NB4 (cell line): ENCODE measurements around the gene PLEKHG4B.
A peak's percentile ranks its signal among the peaks of the same experiment; 100 is the strongest.
"Not testable (repeated sequence)": the region's sequence is repeated elsewhere in the genome, so short reads cannot be mapped to it uniquely, and the experiment has no call there.

Experiments
- DNase-seq: peaks from one replicate; pipeline ENCODE4 v3.0.0; 2010; ENCODE audit warnings: low read depth
- H3K4me3 ChIP-seq: one replicate; pipeline ENCODE4 v1.5.1; 2011; ENCODE audit warnings: mild to moderate bottlenecking, low read depth, low read length, moderate library complexity
- MYC ChIP-seq: IDR thresholded peaks from 2 replicates; pipeline ENCODE4 v1.6.1; 2011; ENCODE audit warnings: low read depth, low read length
- POLR2A ChIP-seq: IDR thresholded peaks from 2 replicates; pipeline ENCODE4 v1.6.1; 2011; ENCODE audit warnings: mild to moderate bottlenecking; ENCODE audit not compliant: insufficient read length; ENCODE audit errors: extremely low read depth
- TF ChIP-seq, protein P1 (sequence below): IDR thresholded peaks from one replicate; pipeline ENCODE4 v1.5.1; 2012; ENCODE audit warnings: low read depth, low read length
- TF ChIP-seq, protein P2 (sequence below): IDR thresholded peaks from 2 replicates; pipeline ENCODE4 v1.6.1; 2011; ENCODE audit warnings: low read depth, low read length

PLEKHG4B gene

DNA sequence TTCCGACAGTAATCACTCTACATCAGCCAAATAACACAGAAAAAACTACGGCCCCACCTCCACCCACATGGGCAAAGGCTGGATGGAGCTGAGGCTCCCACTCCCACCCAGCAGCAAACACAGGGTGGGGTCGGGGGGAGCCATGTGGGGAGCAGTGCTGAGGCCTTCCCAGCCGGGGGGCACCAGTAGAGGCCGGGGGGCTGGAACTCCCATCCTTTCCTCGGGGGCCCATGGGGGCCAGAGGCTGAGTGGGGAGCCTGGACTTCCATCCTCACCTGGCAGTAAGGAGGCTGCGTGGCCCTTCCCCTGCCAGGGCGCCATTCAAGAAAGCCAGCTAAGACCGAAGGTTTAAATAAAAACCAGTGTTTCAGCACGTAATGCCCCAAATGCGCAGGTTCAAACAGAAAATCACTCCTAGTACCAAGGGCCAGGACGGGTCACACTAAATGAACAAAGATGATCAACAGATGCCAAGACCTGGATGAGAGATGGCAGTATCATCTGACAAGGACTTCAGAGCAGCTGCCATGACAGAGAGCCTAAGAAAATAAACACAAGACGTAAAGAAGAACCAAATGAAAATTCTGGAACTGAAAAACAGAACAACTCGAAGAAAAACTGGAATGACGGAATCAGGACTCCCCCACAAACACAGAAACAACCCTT lies 116.6 kb downstream of the PLEKHG4B start:
- TF ChIP-seq, protein P1, sequence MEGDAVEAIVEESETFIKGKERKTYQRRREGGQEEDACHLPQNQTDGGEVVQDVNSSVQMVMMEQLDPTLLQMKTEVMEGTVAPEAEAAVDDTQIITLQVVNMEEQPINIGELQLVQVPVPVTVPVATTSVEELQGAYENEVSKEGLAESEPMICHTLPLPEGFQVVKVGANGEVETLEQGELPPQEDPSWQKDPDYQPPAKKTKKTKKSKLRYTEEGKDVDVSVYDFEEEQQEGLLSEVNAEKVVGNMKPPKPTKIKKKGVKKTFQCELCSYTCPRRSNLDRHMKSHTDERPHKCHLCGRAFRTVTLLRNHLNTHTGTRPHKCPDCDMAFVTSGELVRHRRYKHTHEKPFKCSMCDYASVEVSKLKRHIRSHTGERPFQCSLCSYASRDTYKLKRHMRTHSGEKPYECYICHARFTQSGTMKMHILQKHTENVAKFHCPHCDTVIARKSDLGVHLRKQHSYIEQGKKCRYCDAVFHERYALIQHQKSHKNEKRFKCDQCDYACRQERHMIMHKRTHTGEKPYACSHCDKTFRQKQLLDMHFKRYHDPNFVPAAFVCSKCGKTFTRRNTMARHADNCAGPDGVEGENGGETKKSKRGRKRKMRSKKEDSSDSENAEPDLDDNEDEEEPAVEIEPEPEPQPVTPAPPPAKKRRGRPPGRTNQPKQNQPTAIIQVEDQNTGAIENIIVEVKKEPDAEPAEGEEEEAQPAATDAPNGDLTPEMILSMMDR, result no peak
- TF ChIP-seq, protein P2, sequence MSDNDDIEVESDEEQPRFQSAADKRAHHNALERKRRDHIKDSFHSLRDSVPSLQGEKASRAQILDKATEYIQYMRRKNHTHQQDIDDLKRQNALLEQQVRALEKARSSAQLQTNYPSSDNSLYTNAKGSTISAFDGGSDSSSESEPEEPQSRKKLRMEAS, result no peak
- TF ChIP-seq POLR2A (no peak), MYC (no peak)
- no peak for DNase-seq
- no peak overlapping the region for H3K4me3 ChIP-seq

DNA sequence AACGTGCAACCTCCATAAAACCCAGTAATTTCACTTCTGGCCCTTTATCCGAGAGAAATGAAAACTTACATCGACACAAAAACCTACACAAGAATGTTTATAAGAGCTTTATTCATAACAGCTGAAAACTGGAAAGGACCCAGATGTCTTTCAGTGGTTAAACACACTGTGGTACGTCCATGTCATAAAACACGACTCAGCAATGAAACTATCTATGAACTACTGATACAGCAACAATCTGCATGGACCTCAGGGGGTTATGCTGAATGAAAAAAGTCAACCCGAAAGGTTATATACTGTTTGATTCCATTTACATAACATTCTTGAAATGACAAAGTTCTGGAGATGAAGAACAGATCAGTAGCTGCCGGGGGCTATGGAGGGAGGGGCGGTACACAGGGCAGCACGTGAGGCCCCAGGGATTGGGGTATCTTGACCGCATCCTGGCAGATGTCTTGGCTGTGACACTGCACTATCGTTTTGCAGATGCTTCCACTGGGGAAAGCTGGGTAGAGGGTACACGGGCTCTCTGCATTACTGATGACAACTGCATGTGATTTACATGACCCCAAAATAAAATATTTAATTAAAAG lies 121.9 kb downstream of the PLEKHG4B start:
- DNase-seq, result no peak
- H3K4me3 ChIP-seq, result no peak overlapping the region
- TF ChIP-seq, protein P1, result no peak
- no peak for TF ChIP-seq POLR2A
- TF ChIP-seq, protein P2, result no peak
- no peak for TF ChIP-seq MYC

DNA sequence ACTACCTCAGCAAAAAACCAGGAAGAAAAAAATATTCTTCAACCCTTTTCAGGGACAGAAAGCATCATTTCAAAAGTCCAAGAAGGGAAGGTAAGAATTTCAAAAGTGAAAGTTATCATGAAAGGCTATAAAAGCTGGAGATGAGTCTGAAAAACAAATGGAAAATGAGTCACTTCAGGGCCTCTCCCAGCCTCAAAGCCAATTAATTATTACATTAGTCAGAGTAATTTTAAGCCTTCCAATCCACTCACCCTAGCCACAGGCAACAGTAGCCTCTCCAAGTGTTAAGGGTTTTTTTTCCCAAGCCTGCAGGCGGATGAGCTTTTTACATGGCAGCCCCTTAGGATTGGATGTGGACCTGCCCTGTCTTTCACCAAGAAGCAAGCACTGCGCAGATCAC lies 123.3 kb downstream of the PLEKHG4B start:
- not testable (repeated sequence) for H3K4me3 ChIP-seq, DNase-seq

DNA sequence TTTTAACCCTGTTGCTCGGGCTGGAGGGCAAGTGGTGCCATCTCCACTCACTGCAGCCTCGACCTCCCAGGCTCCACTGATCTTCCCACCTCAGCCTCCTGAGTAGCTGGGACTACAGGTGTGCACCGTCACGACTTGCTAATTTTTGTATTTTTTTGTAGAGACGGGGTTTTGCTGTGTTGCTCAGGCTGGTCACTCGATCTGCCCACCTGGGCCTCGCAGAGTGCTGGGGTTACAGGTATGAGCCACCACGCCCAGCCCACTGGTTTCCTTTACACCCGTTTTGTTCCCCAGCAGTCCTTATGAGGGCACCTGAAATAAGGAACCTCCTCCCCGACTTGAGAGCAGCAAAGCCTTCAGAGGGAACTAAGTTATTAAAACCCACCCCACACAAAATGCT lies 124.1 kb downstream of the PLEKHG4B start:
- H3K4me3 ChIP-seq, result not testable (repeated sequence)

DNA sequence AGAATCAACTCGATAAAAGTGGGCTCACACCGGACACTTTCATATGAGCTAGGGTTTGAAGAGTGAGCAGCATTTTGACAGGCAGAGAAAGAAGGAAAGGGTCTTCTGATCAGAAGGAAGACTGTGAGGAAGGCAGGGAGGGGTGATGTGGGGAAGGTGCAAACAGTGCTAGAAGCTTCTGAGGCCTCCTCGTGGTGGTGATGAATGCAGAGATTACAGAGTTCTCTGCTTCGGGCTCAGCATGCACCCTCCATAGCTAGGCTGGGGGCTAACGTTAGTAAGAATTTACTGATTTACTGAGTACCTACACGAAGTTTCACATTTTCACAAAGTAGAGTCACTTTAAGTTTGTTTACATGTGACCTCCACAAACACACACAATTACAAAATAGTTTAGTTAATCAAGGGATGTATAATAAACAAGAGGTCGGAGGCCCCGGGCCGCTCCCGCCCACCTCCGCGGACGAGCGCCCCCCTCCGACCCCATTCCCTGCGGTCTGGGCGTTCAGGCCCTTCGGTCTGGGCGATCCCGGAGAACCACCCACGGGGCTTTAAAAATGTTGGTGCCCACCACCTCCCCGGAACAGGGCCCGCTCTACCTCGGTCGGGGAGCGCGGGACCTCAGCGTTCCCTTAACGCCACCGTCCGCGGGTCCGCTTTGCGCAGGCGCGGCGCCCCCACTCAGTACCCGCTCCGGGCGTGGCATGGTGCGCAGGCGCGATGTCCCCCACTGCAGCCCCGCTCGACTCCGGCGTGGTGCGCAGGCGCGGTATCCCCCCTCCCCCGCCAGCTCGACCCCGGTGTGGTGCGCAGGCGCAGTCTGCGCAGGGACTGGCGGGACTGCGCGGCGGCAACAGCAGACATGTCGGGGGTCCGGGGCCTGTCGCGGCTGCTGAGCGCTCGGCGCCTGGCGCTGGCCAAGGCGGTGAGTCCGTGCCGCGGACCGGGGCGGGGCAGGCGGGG lies 125.8 kb downstream of the PLEKHG4B start, which contains the start of the genes CCDC127 and SDHA:
TSS of gene CCDC127 (minus strand) at position 660 of the 963 bp plus-strand sequence. CDS start 1,304 bp downstream, outside the sequence.
TSS of gene SDHA (plus strand) at position 827 of the 963 bp plus-strand sequence. CDS start at position 863, 36 bp downstream.
- peak within 1 kb of the TSS; percentile 96 for H3K4me3 ChIP-seq
- DNase-seq, result peak; percentile 94
- peak; percentile 96 for TF ChIP-seq POLR2A
- TF ChIP-seq, protein P2, result peak; percentile 56; the same call in 1 of the 2 replicates
- peak; percentile 33; the same call in 1 of the 2 replicates for TF ChIP-seq MYC
- TF ChIP-seq, protein P1, result peak; percentile 46

More for the DNA sequence above, 124.1 kb downstream of the PLEKHG4B start:
- not testable (repeated sequence) for DNase-seq

DNA sequence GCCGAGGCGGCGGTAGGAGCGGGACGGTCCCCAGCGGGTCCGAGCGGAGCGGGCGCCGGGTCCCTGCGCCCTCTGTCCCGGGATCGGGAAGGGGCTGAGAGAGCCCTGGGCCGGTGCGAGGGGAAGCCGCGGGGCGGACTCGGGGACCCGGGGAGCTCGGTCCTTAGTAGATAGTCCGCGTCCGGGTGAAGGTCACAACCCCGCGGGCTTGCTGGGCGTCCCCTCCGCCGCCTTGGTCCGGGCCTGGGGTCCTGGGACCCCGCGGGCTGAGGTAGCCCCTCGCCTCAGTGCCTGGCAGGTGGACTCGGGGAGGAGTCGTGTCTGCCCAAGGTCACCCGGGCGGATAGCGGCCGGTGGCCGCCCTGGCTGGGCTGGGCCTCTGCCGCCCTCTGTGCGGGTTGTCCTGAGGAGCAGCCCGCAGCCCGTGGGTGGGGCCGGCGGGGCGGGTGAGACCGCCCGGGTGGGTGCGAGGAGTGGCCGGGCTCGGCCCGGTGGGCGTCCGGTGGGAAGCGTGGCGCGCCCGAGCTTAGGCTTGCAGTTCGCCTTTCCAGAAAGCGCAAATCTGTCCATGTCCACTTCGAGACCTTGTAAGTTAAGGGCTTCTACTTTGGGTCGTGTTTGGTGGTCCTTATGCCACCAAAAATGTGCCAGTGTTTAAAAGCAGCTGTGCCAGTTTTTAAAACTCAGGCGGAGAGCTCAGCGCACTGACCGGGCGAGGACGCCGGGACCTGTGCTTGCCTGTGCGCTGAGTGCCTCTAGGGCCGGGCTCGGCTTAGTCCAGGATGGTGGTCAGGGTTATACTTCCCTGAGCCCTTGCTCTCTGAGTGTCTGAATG lies 126.7 kb downstream of the PLEKHG4B start:
- H3K4me3 ChIP-seq, result peak overlapping the region; percentile 96
- TF ChIP-seq, protein P1, result no peak
- TF ChIP-seq POLR2A (no peak), MYC (no peak)
- DNase-seq, result peak; percentile 69
